ENCODE results near the gene SAMD10. TPM values are rescaled to one million over a fixed set of nuclear protein-coding genes. Genes with fewer than 3 reads are reported as not detected.

Gene SAMD10
- total and polyA plus RNA-seq, 10 of the 15 experiments (the other 5 are each of a cell fraction or from before 2014, with no cell fraction given), result 1.3 to 51.4 (median 17.9) TPM

- no peak for TF ChIP-seq ETV6 (conservative IDR thresholded peaks at IDR 0.05 in 1 of 2, IDR thresholded peaks at IDR 0.05 in 1 of 2; ENCODE audit: borderline replicate concordance in 1 of 2, low read depth in 1 of 2)
- TF ChIP-seq RB1 (IDR thresholded peaks at IDR 0.05; ENCODE audit: borderline replicate concordance), result peak; percentile 57; the same call in 1 of the 2 replicates
- TF ChIP-seq, protein P1, sequence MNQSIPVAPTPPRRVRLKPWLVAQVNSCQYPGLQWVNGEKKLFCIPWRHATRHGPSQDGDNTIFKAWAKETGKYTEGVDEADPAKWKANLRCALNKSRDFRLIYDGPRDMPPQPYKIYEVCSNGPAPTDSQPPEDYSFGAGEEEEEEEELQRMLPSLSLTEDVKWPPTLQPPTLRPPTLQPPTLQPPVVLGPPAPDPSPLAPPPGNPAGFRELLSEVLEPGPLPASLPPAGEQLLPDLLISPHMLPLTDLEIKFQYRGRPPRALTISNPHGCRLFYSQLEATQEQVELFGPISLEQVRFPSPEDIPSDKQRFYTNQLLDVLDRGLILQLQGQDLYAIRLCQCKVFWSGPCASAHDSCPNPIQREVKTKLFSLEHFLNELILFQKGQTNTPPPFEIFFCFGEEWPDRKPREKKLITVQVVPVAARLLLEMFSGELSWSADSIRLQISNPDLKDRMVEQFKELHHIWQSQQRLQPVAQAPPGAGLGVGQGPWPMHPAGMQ (IDR thresholded peaks at IDR 0.05; ENCODE audit: borderline replicate concordance), result no peak
- TF ChIP-seq FOS (IDR thresholded peaks at IDR 0.05; ENCODE audit: borderline replicate concordance, extremely low read depth, insufficient read length), result no peak
- TF ChIP-seq SMARCA5 (IDR thresholded peaks at IDR 0.05), result peak; percentile 74; the same call in 1 of the 2 replicates
- no peak for TF ChIP-seq IRF4 (IDR thresholded peaks at IDR 0.05; ENCODE audit: low read depth, low read length)
- TF ChIP-seq PKNOX1 (IDR thresholded peaks at IDR 0.05), result no peak
- no peak for TF ChIP-seq RCOR1 (conservative IDR thresholded peaks at IDR 0.05; ENCODE audit: low read depth, low read length)
- TF ChIP-seq EGR1 (IDR thresholded peaks at IDR 0.05; ENCODE audit: borderline replicate concordance in 1 of 2, low read depth in 2 of 2, low read length in 2 of 2), result no peak; a peak in 1 of 3 replicates
- no peak for TF ChIP-seq NRF1 (conservative IDR thresholded peaks at IDR 0.05; ENCODE audit: low read depth, low read length)
- TF ChIP-seq SUPT20H (IDR thresholded peaks at IDR 0.05; ENCODE audit: borderline replicate concordance, control insufficient read depth, low read depth, low read length), result no peak
- peak; percentile 37; the same call in 1 of the 2 replicates for TF ChIP-seq GATAD2B (conservative IDR thresholded peaks at IDR 0.05; ENCODE audit: low read depth)
- TF ChIP-seq BACH1 (IDR thresholded peaks at IDR 0.05; ENCODE audit: borderline replicate concordance), result 0 out of 2 replicates have a peak, but pooled peaks have one; percentile 50
- TF ChIP-seq LARP7 (IDR thresholded peaks at IDR 0.05), result peak; percentile 64; the same call in 1 of the 2 replicates
- TF ChIP-seq ZNF592 (IDR thresholded peaks at IDR 0.05), result no peak
- peak; percentile 7; the same call in 1 of the 2 replicates for TF ChIP-seq POLR2AphosphoS2 (IDR thresholded peaks at IDR 0.05; ENCODE audit: low read depth, low read length)
- no peak for TF ChIP-seq ZBTB40 (IDR thresholded peaks at IDR 0.05; ENCODE audit: borderline replicate concordance)
- no peak for TF ChIP-seq NR2C1 (IDR thresholded peaks at IDR 0.05)
These were observed 5.6 kb downstream of the SAMD10 start (continued) for GRCh38 chr20:63973636-63974401.

Measured in GM12878 (cell line).